ENCODE results near the gene GPR161. TPM values are rescaled to one million over a fixed set of nuclear protein-coding genes. Genes with fewer than 3 reads are reported as not detected.

The GPR161 gene
- total and polyA plus RNA-seq, 2 experiments from 2014 or later, result 11.8 to 14.2 TPM

- peak overlapping the region; percentile 73 for H2AFZ ChIP-seq
Observed at GRCh38 chr1:168170564-168171508, 34.1 kb upstream of the GPR161 start.

GRCh38 chr1:168167806-168168205 lies 31.1 kb upstream of the GPR161 start:
- H3F3A ChIP-seq (ENCODE audit: insufficient read depth), result no peaks in the 10 kb centered on the region
- no peak overlapping the region for H3K4me2 ChIP-seq (ENCODE audit: unreplicated experiment)
- H3K9me2 ChIP-seq (ENCODE audit: insufficient read depth), result no peaks in the 10 kb centered on the region
- H3K4me3 ChIP-seq, result no peak overlapping the region
- TF ChIP-seq EZH2 (IDR thresholded peaks at IDR 0.05; ENCODE audit: insufficient read depth, poor library complexity, severe bottlenecking) (no peak), EZH2phosphoT487 (IDR thresholded peaks at IDR 0.05; ENCODE audit: insufficient read depth, low read depth) (no peak)
- no peaks in the 10 kb centered on the region for H3K36me3 ChIP-seq (ENCODE audit: low read depth)
- no peaks in the 10 kb centered on the region for H4K20me1 ChIP-seq (ENCODE audit: insufficient read depth)
- no peak overlapping the region for H3K9ac ChIP-seq
- 43 to 61% methylated on average over 2 of the region's 2 CpGs for WGBS, 2 experiments (ENCODE audit: low coverage in 1 of 2, low lambda C conversion rate in 2 of 2, missing lambda C conversion rate in 2 of 2)
- no peaks in the 10 kb centered on the region for H3K79me2 ChIP-seq (ENCODE audit: insufficient read depth)
- no peaks in the 10 kb centered on the region for H3K9me3 ChIP-seq (ENCODE audit: low read depth)
- no peak for DNase-seq
- in situ Hi-C loops (cut with MboI), result no loop called here
- 0 out of 2 replicates have a peak overlapping the region, but pooled peaks have one; percentile 36 for H2AFZ ChIP-seq
- H3K27me3 ChIP-seq (replicated peaks; ENCODE audit: insufficient read depth), result no peaks in the 10 kb centered on the region
- no peaks in the 10 kb centered on the region for H3K4me1 ChIP-seq (ENCODE audit: insufficient read depth)
- no peak overlapping the region for H3K27ac ChIP-seq

More at GRCh38 chr1:168170564-168171508, 34.1 kb upstream of the GPR161 start:
- no peaks in the 10 kb centered on the region for H3K36me3 ChIP-seq (ENCODE audit: low read depth)
- no peaks in the 10 kb centered on the region for H3K9me2 ChIP-seq (ENCODE audit: insufficient read depth)
- no peaks in the 10 kb centered on the region for H3K79me2 ChIP-seq (ENCODE audit: insufficient read depth)
- WGBS, 2 experiments (ENCODE audit: low coverage in 1 of 2, low lambda C conversion rate in 2 of 2, missing lambda C conversion rate in 2 of 2), result 84 to 89% methylated on average over 7 of the region's 7 CpGs
- H3K4me2 ChIP-seq (ENCODE audit: unreplicated experiment), result no peak overlapping the region
- no peaks in the 10 kb centered on the region for H3F3A ChIP-seq (ENCODE audit: insufficient read depth)
- H3K4me3 ChIP-seq, result no peak overlapping the region
- in situ Hi-C loops (cut with MboI), result no loop called here
- no peak overlapping the region for H3K9ac ChIP-seq
- no peaks in the 10 kb centered on the region for H3K9me3 ChIP-seq (ENCODE audit: low read depth)
- TF ChIP-seq EZH2 (IDR thresholded peaks at IDR 0.05; ENCODE audit: insufficient read depth, poor library complexity, severe bottlenecking), result no peak
- no peak for TF ChIP-seq EZH2phosphoT487 (IDR thresholded peaks at IDR 0.05; ENCODE audit: insufficient read depth, low read depth)
- H4K20me1 ChIP-seq (ENCODE audit: insufficient read depth), result no peaks in the 10 kb centered on the region
- H3K27ac ChIP-seq, result no peak overlapping the region
- no peaks in the 10 kb centered on the region for H3K4me1 ChIP-seq (ENCODE audit: insufficient read depth)
- no peak for DNase-seq
- H3K27me3 ChIP-seq (replicated peaks; ENCODE audit: insufficient read depth), result no peaks in the 10 kb centered on the region

- in situ Hi-C loops (cut with MboI), result no loop called here
- Histone ChIP-seq H3K4me2 (ENCODE audit: unreplicated experiment) (no peak overlapping the region), H3K36me3 (ENCODE audit: low read depth) (no peaks in the 10 kb centered on the region), H3K9me2 (ENCODE audit: insufficient read depth) (no peaks in the 10 kb centered on the region), H3K79me2 (ENCODE audit: insufficient read depth) (no peaks in the 10 kb centered on the region), H3K4me3 (no peak overlapping the region), H3K4me1 (ENCODE audit: insufficient read depth) (no peaks in the 10 kb centered on the region), H2AFZ (no peak overlapping the region), H3K9ac (no peak overlapping the region), H3K27me3 (replicated peaks; ENCODE audit: insufficient read depth) (no peaks in the 10 kb centered on the region), H3F3A (ENCODE audit: insufficient read depth) (no peaks in the 10 kb centered on the region), H3K9me3 (ENCODE audit: low read depth) (no peaks in the 10 kb centered on the region), H3K27ac (no peak overlapping the region), H4K20me1 (ENCODE audit: insufficient read depth) (no peaks in the 10 kb centered on the region)
- peak; percentile 19 for DNase-seq
- WGBS, 2 experiments (ENCODE audit: low coverage in 1 of 2, low lambda C conversion rate in 2 of 2, missing lambda C conversion rate in 2 of 2), result 83 to 98% methylated on average over 3 of the region's 3 CpGs
- TF ChIP-seq EZH2 (IDR thresholded peaks at IDR 0.05; ENCODE audit: insufficient read depth, poor library complexity, severe bottlenecking) (no peak), EZH2phosphoT487 (IDR thresholded peaks at IDR 0.05; ENCODE audit: insufficient read depth, low read depth) (no peak)
Observed at GRCh38 chr1:168164771-168165170, 28.0 kb upstream of the GPR161 start.

GRCh38 chr1:168163670-168164069 lies 26.9 kb upstream of the GPR161 start:
- 78 to 85% methylated on average over 3 of the region's 3 CpGs for WGBS, 2 experiments (ENCODE audit: low coverage in 1 of 2, low lambda C conversion rate in 2 of 2, missing lambda C conversion rate in 2 of 2)

More at GRCh38 chr1:168163670-168164069, 26.9 kb upstream of the GPR161 start:
- Histone ChIP-seq H4K20me1 (ENCODE audit: insufficient read depth) (no peaks in the 10 kb centered on the region), H3K4me1 (ENCODE audit: insufficient read depth) (no peaks in the 10 kb centered on the region), H3F3A (ENCODE audit: insufficient read depth) (no peaks in the 10 kb centered on the region), H3K4me3 (no peak overlapping the region), H3K36me3 (ENCODE audit: low read depth) (no peaks in the 10 kb centered on the region), H3K9me2 (ENCODE audit: insufficient read depth) (no peaks in the 10 kb centered on the region), H3K9me3 (ENCODE audit: low read depth) (no peaks in the 10 kb centered on the region), H3K79me2 (ENCODE audit: insufficient read depth) (no peaks in the 10 kb centered on the region), H3K9ac (no peak overlapping the region), H3K27ac (no peak overlapping the region), H3K4me2 (ENCODE audit: unreplicated experiment) (no peak overlapping the region), H3K27me3 (replicated peaks; ENCODE audit: insufficient read depth) (no peaks in the 10 kb centered on the region), H2AFZ (no peak overlapping the region)
- no peak for DNase-seq
- no peak for TF ChIP-seq EZH2 (IDR thresholded peaks at IDR 0.05; ENCODE audit: insufficient read depth, poor library complexity, severe bottlenecking)
- no peak for TF ChIP-seq EZH2phosphoT487 (IDR thresholded peaks at IDR 0.05; ENCODE audit: insufficient read depth, low read depth)
- in situ Hi-C loops (cut with MboI), result no loop called here
